HUDEP-2 (cell line): ENCODE results near the gene SLC25A21.
A peak's percentile ranks its signal among the peaks of the same experiment; 100 is the strongest.

Experiments used
- DNase-seq, 76 experiments: peaks; one replicate each; lab custom pipeline; 2025; ENCODE audit not compliant: unreplicated experiment in 76 of 76; lab: John Stamatoyannopoulos, UW

Gene SLC25A21

GRCh38 chr14:36659010-36659821 lies 513.2 kb downstream of the SLC25A21 start:
- DNase-seq: no peak

GRCh38 chr14:36658123-36659009 lies 514.0 kb downstream of the SLC25A21 start:
- DNase-seq: no peak

GRCh38 chr14:36657399-36658122 lies 514.8 kb downstream of the SLC25A21 start:
- peak in 6 of 76 experiments; percentile 9 to 38 (median 16) for DNase-seq

GRCh38 chr14:36656687-36657398 lies 515.6 kb downstream of the SLC25A21 start:
- DNase-seq: no peak

- peak in 40 of 76 experiments; percentile 11 to 65 (median 36) for DNase-seq
These were observed 516.3 kb downstream of the SLC25A21 start for GRCh38 chr14:36655963-36656686.

- DNase-seq: no peak
These were observed 516.8 kb downstream of the SLC25A21 start for GRCh38 chr14:36655571-36655962.

GRCh38 chr14:36654794-36655381 lies 517.5 kb downstream of the SLC25A21 start:
- DNase-seq: no peak

- no peak for DNase-seq
These were observed 518.2 kb downstream of the SLC25A21 start for GRCh38 chr14:36653962-36654793.

- DNase-seq: no peak
These were observed 519.0 kb downstream of the SLC25A21 start for GRCh38 chr14:36653413-36653812.

- no peak for DNase-seq
These were observed 519.7 kb downstream of the SLC25A21 start for GRCh38 chr14:36652542-36653201.

GRCh38 chr14:36649872-36650650 lies 522.3 kb downstream of the SLC25A21 start:
- no peak for DNase-seq

- DNase-seq: peak in 47 of 76 experiments; percentile 7 to 60 (median 33)
These were observed 524.3 kb downstream of the SLC25A21 start for GRCh38 chr14:36647824-36648753.

- no peak for DNase-seq
These were observed 525.0 kb downstream of the SLC25A21 start for GRCh38 chr14:36647417-36647823.

GRCh38 chr14:36646664-36647416 lies 525.6 kb downstream of the SLC25A21 start:
- peak in 36 of 76 experiments; percentile 11 to 60 (median 34) for DNase-seq

GRCh38 chr14:36633580-36633979 lies 538.8 kb downstream of the SLC25A21 start:
- no peak for DNase-seq
